ENCODE measurements around the gene MED15.
"Not testable (repeated sequence)": the region's sequence is repeated elsewhere in the genome, so short reads cannot be mapped to it uniquely, and the experiment has no call there.

Gene MED15

DNA sequence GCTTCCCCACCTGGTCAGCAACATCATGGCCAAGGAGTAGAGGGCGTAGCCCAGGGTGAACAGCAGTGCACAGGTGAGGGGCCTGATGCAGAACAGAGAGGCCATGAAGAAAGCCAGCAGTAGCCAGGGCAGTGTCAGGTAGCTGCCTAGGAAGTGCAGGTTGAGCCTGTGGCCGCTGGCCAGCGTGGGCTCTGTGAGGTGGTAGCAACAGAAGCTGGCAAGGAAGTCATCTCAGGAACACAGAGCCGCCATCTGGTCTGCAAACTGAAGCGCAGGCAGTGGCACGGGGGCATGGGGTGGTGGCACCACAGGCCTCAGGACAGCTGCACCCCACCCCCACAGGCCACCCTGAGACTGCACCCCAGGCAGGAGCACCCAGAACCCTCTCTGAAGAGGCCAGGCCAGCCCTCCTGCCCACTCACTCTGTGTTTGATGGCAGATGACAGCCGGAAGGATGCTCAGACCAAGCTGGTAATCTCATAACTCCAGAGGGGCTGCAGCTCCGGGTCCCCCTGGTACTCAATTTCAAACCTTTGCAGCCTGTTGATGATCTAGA is 95.3 kb downstream of the MED15 start:
- no peak for DNase-seq (ENCODE audit: low read depth)

DNA sequence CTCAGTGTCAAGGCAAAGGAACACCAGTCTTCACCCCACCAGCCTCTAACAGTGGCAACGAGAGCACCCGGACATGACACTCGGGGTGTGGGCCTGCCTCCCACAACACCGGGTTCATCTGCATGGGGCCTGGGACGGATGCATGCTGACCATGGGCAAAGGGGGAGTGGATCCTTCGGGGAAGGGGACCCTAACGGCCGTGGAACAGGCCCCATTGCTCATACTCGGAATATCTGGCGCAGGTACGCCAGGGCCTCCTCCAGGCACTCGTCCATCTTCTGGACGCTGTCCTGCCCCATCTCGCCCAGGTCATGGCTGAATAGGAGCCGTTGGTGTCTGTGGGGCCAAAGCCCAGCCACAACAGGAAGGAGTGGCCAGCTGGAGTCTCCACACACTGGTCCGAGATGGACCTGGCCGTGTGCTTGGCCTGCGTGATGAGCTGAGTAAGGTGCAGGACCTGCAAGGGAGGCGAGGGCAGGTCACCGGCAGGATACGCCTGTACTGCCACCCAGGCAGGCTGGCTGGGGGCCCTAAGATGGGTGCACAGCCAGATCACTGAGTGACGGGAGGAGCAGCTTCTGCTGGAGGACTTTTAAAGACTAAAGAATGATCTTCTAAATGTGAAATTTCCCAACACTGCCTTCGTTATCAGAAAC is 96.8 kb downstream of the MED15 start:
- DNase-seq (ENCODE audit: low read depth) = no peak

- DNase-seq (ENCODE audit: low read depth) = no peak
Measured at GRCh38 chr22:20604776-20605221, 97.4 kb downstream of the MED15 start.

DNA sequence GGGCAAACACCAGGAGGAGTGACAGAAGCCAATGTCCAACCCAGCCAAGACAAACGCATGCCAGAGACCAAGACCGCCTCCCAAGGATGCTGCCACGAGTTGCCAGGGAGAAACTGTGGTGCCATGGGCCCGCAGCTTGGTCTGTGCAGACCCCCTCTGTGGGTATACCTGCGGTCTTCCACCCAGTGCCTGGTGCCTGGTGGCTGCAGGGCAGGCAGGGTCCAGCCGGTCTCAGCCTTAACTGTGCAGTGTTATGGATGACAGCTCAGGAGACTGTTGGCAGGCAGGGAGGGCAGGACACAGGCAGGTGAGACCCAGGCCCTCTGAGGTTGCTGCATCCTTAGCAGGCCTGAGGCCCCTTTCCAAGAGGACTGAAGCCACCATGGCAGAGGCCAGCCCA is 97.9 kb downstream of the MED15 start:
- no peak for DNase-seq (ENCODE audit: low read depth)

- peak; percentile 1 for DNase-seq (ENCODE audit: low read depth)
Measured at GRCh38 chr22:20606041-20606783, 98.8 kb downstream of the MED15 start.

- no peak for DNase-seq (ENCODE audit: low read depth)
Measured at GRCh38 chr22:20606784-20607128, 99.3 kb downstream of the MED15 start.

DNA sequence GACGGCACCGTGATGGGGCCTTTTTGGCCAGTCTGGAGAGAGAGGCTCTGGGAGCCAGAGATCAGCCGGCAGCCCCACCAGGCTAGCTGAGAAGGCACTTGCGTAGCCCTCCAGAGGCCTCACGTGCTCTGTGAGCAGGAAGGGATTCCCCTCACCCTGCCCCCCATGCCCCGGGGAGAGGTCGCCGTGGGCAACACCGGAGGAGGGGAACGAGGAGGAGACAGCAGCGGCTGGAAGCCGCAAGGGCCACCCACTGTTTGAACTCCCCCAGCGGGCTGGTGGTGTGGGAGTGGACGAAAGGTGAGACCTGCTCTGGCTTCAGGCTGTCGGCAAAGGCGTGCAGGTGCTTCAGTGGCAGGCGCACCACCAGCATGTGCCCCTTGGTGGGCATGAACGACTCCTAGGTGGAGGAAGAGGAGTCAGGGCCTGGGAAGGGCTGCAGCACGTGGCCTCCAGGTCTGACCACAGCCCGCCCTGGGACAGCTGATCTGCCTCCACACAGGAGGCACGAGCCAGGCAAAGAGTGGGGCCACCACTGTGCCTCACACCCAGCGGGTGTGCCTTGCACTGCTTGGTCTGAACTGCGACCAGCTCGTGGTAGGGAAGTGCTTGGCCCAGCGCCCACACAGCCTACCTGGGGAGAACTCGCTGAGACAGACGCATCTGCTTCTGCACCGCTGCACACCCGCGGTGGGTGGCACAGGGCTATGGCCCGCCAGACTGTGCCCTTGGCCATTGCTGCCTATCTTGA is 99.9 kb downstream of the MED15 start:
- no peak for DNase-seq (ENCODE audit: low read depth)

DNA sequence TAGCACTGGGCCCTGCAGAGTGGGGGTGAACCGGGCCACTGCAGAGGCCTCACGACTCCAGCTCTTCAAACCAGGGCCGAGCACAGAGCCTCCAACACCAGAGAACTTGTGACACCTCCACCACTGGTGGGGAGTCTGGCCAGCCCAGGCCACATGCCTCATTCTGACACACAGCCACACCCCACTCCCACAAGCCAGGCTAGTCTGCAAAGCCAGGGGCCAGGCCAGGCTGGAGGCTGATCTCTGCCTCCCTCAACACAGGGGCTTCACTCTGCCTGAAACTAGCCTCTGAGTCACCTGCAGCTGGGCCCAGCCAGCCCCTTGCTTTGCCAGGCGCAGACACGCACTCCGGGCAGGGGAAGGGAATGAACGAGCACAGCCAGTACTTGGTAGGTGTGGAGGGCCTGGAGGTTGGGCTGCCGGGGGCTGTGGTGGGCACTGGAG is 102.9 kb downstream of the MED15 start:
- DNase-seq (ENCODE audit: low read depth) = no peak

DNA sequence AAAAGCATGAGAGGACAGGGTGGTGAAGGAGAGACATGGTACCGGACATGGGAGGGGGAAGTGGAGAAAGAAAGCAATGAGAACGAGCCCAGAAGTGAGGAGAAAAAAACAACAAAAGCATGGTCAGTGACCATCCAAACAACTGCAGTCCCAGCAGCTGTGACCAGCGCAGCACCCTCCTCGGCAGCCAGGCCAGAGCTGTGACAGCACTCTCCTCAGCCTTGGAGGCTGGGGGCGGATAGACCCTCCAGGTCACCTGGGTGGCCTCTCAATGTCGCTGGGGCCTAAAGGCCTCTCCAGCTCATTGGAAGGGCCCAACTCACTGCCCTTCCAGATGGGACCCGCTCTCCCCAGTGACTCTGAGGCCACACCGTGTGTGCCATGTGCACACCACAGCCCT is 103.3 kb downstream of the MED15 start:
- no peak for DNase-seq (ENCODE audit: low read depth)

DNA sequence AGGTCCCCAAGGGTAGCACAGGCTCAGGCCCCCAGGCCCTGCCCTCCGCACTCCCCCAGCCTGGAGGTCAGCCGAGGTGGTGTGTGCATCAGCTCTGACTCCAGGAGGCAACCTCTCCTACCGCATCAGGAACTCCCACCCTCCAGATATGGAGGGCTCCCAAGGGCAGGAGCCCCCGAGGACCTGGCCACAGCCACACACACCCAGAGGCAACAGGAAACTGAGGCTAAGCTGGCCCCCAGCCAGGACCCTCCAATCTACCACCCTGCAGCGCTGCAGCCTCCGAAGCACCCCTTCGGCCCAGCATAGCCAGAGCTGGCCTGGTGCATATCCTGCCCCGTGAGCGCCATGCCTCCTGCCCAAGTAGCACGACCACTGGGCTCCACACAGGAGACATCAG is 104.0 kb downstream of the MED15 start:
- DNase-seq (ENCODE audit: low read depth) = no peak

GRCh38 chr22:20613301-20613700 is 105.9 kb downstream of the MED15 start:
- DNase-seq (ENCODE audit: low read depth) = no peak

DNA sequence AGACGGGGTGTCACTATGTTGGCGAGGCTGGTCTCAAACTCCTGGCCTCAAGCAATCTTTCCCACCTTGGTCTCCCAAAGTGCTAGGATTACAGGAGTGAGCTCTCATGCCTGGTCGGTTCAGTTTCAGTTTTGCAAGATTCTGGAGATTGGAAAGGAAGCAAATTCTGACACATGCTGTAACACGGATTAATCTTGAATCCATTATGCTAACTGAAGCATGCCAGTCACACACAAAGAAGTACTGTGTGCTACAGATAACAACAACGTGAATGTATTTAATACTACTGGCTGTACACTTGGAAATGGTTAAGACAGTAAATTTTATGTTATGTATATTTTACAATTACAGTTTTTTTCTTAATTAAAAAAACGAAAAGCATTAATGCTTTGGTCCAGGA is 107.6 kb downstream of the MED15 start:
- no peak for DNase-seq (ENCODE audit: low read depth)

GRCh38 chr22:20615533-20616450 is 108.4 kb downstream of the MED15 start:
- DNase-seq (ENCODE audit: low read depth) = no peak

DNA sequence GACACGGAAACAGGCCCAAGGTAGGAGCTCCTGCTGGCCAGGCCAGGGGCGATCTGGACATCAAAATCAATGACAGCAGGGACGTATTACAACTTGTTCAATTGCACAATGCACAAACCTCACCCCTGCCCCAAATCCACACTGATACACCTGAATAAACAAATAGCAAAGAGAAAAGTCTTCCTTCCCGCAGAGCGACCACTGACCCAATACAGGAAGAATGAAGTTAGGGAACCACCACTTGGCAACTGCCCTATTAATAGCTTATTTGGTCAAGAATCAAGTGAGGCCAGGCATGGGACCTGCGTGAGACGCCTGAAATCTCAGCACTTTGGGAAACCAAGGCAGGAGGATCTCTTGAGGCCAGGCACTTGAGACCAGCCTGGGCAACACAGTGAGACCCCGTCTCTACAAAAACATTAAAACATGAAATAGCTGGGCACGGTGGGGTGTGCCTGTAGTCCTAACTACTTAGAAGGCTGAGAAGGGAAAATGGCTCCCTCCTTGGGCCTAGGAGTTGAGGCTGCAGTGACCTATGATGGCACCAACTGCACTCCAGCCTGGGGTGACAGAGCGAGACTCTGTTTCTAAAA is 109.1 kb downstream of the MED15 start:
- no peak for DNase-seq (ENCODE audit: low read depth)

GRCh38 chr22:20618488-20618887 is 111.1 kb downstream of the MED15 start:
- DNase-seq (ENCODE audit: low read depth) = no peak

- DNase-seq (ENCODE audit: low read depth) = no peak
Measured at GRCh38 chr22:20619045-20619892, 111.9 kb downstream of the MED15 start.

DNA sequence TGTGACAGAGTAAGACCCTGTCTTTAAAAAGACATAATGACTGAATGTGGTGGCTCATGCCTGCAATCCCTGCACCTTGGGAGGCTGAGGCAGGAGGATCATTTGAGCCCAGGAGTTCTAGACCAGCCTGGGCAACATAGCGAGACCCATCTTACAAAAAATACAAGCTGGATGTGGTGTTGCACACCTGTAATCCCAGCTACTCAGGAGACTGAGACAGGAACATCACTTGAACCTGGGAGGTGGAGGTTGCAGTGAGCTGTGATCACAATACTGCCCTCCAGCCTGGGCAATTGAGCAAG is 112.4 kb downstream of the MED15 start:
- not testable (repeated sequence) for DNase-seq (ENCODE audit: low read depth)

DNA sequence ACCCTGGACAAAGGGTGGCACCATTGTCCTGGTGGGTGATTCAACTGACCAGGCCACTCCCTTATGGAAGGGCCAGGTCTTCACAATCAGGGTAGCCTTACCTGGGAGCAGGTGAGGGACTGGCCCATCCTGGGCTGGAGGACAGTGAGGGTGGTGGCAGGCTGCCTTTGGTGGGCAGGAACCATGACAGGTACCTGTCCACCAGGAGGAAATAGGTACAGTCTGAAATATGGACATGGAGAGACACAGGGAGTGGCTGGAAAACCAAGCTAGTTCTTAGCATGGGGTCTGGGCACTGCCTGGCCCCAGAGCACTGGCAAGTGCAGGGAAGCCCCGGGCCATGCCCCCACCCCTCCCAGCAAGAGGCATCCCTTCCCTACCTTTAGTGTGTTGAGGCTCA is 113.8 kb downstream of the MED15 start:
- no peak for DNase-seq (ENCODE audit: low read depth)

DNA sequence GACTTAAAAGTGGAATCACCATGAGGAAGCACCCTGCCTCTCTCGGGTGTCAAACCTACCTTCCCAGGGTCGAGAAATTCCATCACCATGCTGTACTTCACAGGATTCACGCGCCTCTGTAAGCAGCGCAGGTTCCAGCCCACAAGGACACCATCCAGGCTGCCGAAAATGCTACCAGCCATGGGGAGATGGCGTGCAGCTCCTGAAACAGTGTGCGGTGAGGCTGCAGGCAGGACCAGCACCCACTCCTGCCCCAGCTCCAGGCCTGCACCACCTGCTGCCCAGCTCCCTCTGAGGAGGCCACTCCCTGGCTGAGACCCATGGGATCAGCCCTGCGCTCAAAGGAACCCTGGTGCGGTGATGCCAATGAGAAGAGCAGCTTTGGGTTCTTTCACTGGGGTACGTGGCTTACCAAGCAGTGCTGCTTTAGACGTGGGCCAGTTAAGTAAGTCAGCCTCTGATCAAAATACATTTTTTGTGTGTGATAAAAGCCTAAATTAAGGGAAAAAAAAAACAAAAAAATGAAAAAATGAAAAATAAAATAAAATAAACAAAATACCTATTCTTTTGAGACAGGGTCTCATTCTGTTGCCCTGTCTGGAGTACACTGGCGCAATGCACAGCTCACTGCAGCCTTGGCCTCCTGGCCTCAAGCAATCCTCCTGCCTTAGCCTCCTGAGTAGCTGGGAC is 115.4 kb downstream of the MED15 start:
- DNase-seq (ENCODE audit: low read depth) = no peak

- peak; percentile 1 for DNase-seq (ENCODE audit: low read depth)
Measured at GRCh38 chr22:20624161-20624616, 116.8 kb downstream of the MED15 start.

All from GM04503 (cell line).